ENCODE results near the gene PML. TPM values are rescaled to one million over a fixed set of nuclear protein-coding genes. Genes with fewer than 3 reads are reported as not detected.
A peak's percentile ranks its signal among the peaks of the same experiment; 100 is the strongest.
"Not testable (repeated sequence)": the region's sequence is repeated elsewhere in the genome, so short reads cannot be mapped to it uniquely, and the experiment has no call there.

PML gene
- polyA plus RNA-seq, 1 of the 3 experiments (the other 2 are of a cell fraction): 18.4 TPM

DNA sequence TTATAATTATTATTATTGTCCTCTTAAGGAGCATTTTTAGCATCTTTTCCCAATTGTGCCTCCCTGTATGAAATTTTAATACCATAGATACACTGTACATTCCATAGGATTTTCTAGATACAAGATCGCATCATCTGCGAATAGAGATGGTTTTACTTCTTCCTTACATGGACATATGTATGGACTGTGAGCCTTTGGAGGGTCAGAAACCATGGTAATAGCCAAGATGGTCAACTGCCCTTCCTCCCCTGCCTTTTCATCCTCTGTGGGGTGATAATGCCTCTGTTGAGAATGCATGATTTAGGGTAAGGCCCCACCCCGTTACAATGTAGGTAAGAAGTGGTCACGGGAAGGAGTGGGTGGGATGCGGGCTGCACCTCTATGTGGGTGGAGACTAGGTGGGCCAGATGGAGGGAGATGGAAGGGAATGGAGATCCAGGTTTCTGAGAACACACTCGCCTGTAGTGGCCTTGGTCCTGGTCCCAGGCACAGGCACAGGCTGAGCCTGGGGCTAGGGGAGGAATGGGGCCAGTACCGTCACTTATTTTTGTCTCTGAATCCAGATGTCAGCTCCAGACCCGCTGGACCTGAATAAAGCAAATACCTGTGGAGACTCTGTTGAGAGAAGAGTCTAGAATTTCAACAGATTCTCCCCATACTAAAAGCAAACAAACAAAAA lies 56.2 kb downstream of the PML start:
- Histone ChIP-seq H3K4me3 (ENCODE audit: low read depth in 2 of 2, low read length in 1 of 2) (no peak overlapping the region), H3K4me2 (peak overlapping the region; percentile 59; the same call in 1 of the 2 replicates), H3K36me3 (replicated peaks in 1 of 2; ENCODE audit: control insufficient read depth in 1 of 2, insufficient read depth in 2 of 2, low read length in 1 of 2) (no peaks in the 10 kb centered on the region), H3K4me1 (ENCODE audit: control insufficient read depth in 1 of 2, insufficient read depth in 2 of 2, low read depth in 1 of 2, low read length in 1 of 2) (peaks cover 18% of the 10 kb centered on the region in 2 experiments; a peak in 3 of 4 replicates), H4K20me1 (ENCODE audit: insufficient read depth) (no peaks in the 10 kb centered on the region), H3K27ac (ENCODE audit: low read depth in 2 of 2, low read length in 1 of 2) (peak overlapping the region; percentile 78 to 81), H3K9me2 (no peaks in the 10 kb centered on the region), H3K9ac (no peak overlapping the region), H2AFZ (ENCODE audit: low read depth) (no peak overlapping the region), H3F3A (replicated peaks; ENCODE audit: insufficient read depth) (peaks cover 13% of the 10 kb centered on the region), H3K9me3 (no peaks in the 10 kb centered on the region), H3K79me2 (ENCODE audit: insufficient read depth) (no peaks in the 10 kb centered on the region), H3K27me3 (ENCODE audit: insufficient read depth) (no peaks in the 10 kb centered on the region)
- ChIA-PET CTCF (interaction anchor here (1.0 to 17.5 kb wide), 8 partner anchors 12 to 276 kb away, joined by 3 to 339 read pairs (median 5); no protein-coding TSS in a partner anchor), POLR2A (no interaction called here)
- TF ChIP-seq JUND (IDR thresholded peaks at IDR 0.05): no peak
- TF ChIP-seq RFX5 (IDR thresholded peaks at IDR 0.05; ENCODE audit: low read length): no peak
- TF ChIP-seq MXI1 (IDR thresholded peaks at IDR 0.05; ENCODE audit: low read depth, low read length): no peak
- TF ChIP-seq GATA2 (CRISPR knock-in tag; IDR thresholded peaks at IDR 0.05): no peak
- no peak for TF ChIP-seq TAF1 (IDR thresholded peaks at IDR 0.05; ENCODE audit: borderline replicate concordance, low read depth, low read length)
- TF ChIP-seq TEAD4 (IDR thresholded peaks at IDR 0.05; ENCODE audit: borderline replicate concordance, insufficient read depth): no peak
- no peak for TF ChIP-seq NFIC (IDR thresholded peaks at IDR 0.05; ENCODE audit: borderline replicate concordance)
- no peak for TF ChIP-seq EP300 (IDR thresholded peaks at IDR 0.05; ENCODE audit: borderline replicate concordance in 1 of 2, low read depth in 1 of 2, low read length in 1 of 2)
- no peak for TF ChIP-seq MEF2A (IDR thresholded peaks at IDR 0.05; ENCODE audit: borderline replicate concordance, low read depth)
- TF ChIP-seq, protein P1, sequence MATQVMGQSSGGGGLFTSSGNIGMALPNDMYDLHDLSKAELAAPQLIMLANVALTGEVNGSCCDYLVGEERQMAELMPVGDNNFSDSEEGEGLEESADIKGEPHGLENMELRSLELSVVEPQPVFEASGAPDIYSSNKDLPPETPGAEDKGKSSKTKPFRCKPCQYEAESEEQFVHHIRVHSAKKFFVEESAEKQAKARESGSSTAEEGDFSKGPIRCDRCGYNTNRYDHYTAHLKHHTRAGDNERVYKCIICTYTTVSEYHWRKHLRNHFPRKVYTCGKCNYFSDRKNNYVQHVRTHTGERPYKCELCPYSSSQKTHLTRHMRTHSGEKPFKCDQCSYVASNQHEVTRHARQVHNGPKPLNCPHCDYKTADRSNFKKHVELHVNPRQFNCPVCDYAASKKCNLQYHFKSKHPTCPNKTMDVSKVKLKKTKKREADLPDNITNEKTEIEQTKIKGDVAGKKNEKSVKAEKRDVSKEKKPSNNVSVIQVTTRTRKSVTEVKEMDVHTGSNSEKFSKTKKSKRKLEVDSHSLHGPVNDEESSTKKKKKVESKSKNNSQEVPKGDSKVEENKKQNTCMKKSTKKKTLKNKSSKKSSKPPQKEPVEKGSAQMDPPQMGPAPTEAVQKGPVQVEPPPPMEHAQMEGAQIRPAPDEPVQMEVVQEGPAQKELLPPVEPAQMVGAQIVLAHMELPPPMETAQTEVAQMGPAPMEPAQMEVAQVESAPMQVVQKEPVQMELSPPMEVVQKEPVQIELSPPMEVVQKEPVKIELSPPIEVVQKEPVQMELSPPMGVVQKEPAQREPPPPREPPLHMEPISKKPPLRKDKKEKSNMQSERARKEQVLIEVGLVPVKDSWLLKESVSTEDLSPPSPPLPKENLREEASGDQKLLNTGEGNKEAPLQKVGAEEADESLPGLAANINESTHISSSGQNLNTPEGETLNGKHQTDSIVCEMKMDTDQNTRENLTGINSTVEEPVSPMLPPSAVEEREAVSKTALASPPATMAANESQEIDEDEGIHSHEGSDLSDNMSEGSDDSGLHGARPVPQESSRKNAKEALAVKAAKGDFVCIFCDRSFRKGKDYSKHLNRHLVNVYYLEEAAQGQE (IDR thresholded peaks at IDR 0.05; ENCODE audit: low read depth, low read length): no peak
- TF ChIP-seq RCOR1 (IDR thresholded peaks at IDR 0.05; ENCODE audit: low read length): no peak
- TF ChIP-seq RXRA (IDR thresholded peaks at IDR 0.05; ENCODE audit: borderline replicate concordance, low read depth): no peak
- WGBS (ENCODE audit: low lambda C conversion rate): 80% methylated on average over 8 of the region's 8 CpGs
- no peak for DNase-seq

DNA sequence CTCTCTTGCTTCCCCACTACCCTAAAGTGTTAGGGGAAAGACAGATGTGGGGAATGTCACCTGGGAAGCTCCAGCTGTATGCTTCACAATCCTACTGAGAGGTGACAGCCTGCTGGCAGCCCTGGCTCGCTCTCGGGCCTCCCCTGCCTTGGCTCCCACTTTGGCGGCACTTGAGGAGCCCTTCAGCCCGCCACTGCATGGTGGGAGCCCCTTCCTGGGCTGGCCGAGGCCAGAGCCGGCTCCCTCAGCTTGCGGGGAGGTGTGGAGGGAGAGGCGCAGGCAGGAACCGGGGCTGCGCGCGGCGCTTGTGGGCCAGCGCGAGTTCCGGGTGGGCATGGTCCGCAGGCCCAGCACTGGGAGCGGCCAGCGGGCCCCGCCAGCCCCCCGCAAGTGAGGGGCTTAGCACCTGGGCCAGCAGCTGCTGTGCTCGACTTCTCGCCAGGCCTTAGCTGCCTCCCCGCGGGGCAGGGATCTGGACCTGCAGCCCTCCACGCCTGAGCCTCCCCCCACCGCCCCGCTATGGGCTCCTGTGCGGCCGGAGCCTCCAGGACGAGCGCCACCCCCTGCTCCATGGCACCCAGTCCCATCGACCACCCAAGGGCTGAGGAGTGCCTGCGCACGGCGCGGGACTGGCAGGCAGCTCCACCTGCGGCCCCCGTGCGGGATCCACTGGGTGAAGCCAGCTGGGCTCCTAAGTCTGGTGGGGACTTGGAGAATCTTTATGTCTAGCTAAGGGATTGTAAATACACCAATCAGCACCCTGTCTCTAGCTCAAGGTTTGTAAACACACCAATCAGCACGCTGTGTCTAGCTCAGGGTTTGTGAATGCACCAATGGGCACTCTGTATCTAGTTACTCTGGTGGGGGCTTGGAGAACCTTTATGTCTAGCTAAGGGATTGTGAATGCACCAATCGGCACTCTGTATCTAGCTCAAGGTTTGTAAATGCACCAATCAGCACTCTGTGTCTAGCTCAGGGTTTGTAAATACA lies 58.0 kb downstream of the PML start:
- H3K27me3 ChIP-seq (ENCODE audit: insufficient read depth); H4K20me1 ChIP-seq (ENCODE audit: insufficient read depth); H3K9ac ChIP-seq; H3K79me2 ChIP-seq (ENCODE audit: insufficient read depth); H3K4me3 ChIP-seq (ENCODE audit: low read depth in 2 of 2, low read length in 1 of 2); H3K36me3 ChIP-seq (replicated peaks in 1 of 2; ENCODE audit: control insufficient read depth in 1 of 2, insufficient read depth in 2 of 2, low read length in 1 of 2); DNase-seq; POLR2A ChIA-PET; H2AFZ ChIP-seq (ENCODE audit: low read depth); H3K9me2 ChIP-seq; H3K4me2 ChIP-seq; H3K9me3 ChIP-seq: not testable (repeated sequence)
- CTCF ChIA-PET: interaction anchor here (0.8 to 15.7 kb wide), 18 partner anchors 8 to 275 kb away, joined by 3 to 339 read pairs (median 6); no protein-coding TSS in a partner anchor
- WGBS (ENCODE audit: low lambda C conversion rate): 82% methylated on average over 19 of the region's 42 CpGs
- H3K27ac ChIP-seq (ENCODE audit: low read depth in 2 of 2, low read length in 1 of 2): peak overlapping the region; percentile 78 to 81; a peak in 2 of 4 replicates
- peaks cover 18% of the 10 kb centered on the region in 2 experiments; a peak in 3 of 4 replicates for H3K4me1 ChIP-seq (ENCODE audit: control insufficient read depth in 1 of 2, insufficient read depth in 2 of 2, low read depth in 1 of 2, low read length in 1 of 2)
- peaks cover 13% of the 10 kb centered on the region for H3F3A ChIP-seq (replicated peaks; ENCODE audit: insufficient read depth)
